VCaP (cell line): ENCODE results near the gene PTPRD.

ENCODE experiments used
- H3K27ac ChIP-seq: fragments of 450-650 bp; 2 replicates; pipeline ENCODE4 v1.5.1; 2017
- CTCF ChIP-seq: fragments of 450-650 bp; conservative IDR thresholded peaks from 2 replicates; pipeline ENCODE4 v1.5.1; 2017; ENCODE audit warnings: mild to moderate bottlenecking, moderate library complexity

The PTPRD gene

GRCh38 chr9:9389904-9390303 is 1222.9 kb downstream of the PTPRD start:
- TF ChIP-seq CTCF: no peak
- H3K27ac ChIP-seq: no peak overlapping the region

- no peak overlapping the region for H3K27ac ChIP-seq
- no peak for TF ChIP-seq CTCF
Observed at GRCh38 chr9:9387511-9388115, 1225.2 kb downstream of the PTPRD start.

DNA sequence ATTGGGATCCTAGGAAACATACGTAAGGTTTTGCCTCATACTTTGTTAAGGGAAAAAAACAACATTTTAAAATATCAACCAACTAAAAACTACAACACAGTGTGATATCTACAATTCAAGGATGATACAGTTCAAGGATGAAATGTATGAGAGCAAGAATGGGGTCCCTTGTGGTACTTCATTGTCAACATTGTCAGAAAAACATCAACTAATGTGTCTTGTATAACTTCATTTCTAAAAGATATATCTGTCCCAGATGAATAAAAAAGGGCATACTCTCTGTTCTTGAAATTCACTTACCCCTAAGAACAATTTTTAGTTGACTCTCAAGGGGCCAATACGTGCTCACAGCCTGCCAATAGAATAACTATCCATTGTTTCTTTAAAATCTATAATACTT is 1250.5 kb downstream of the PTPRD start:
- no peak for TF ChIP-seq CTCF
- no peak overlapping the region for H3K27ac ChIP-seq

DNA sequence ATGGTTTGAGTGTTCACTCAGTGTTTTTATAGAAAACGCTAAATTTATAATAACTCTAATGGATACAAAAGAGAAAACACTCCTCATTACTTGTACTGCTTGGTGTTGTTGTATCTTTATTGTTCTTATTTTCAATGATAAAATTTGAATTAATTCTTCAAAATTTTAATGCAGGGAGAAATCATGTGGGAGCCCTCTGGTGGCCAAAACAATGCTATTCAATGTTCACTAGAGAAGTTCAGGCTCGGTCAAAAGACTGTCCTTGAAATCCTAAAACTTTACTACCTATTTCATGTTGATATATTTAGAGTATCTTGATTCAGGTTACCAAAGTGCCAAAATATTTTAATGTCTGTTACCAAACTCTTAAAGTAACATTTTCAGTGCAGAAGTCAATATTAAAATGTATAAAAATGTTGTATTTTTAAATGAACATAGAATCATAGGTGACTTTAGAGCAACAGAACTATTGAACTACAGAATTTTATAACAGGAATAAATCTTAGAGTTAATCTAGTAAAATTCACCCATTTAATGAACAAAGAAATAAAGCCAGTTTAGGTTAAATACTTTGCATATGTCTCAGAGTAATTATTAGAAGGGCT is 1259.8 kb downstream of the PTPRD start:
- H3K27ac ChIP-seq: no peak overlapping the region
- TF ChIP-seq CTCF: peak; percentile 89

DNA sequence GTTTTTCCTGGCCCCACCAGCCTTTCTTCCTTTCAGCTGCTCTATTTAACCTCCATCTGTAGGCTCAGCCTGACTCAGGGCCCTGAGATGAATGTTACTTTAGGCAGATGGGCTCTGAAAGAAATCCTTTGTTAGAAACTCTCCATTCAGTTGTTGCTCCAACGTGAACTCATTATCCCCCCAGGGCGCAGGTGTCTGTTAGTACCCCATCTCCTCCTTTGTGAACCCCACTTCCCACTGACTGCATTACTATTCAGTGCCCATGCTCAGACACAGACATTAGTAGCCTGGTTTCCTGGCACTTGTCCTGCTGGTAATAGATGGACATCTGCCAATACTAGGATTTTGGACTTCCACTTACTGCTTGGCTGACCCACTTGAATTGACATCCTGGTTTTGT is 1271.6 kb downstream of the PTPRD start:
- TF ChIP-seq CTCF: no peak

DNA sequence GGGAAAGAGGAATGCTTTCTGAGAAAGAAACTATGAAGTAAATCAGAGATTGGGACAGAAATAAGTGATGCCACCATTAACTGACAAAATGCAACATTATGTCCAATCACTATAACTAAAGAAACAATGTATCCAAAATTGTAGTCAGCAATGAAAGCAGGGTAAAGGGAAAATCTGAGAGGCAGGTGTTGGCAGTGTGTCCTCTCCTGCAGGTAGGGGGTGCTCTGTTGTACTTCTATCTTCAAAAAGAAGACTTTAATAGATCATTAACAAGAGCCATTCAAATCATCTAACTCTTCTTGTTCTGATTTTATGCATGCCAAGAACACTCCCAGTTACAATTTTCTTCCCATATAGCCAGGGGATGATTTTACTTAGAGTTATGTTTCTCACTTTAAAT is 1275.7 kb downstream of the PTPRD start:
- H3K27ac ChIP-seq: no peak overlapping the region
- TF ChIP-seq CTCF: no peak

More for the DNA sequence above, 1271.6 kb downstream of the PTPRD start:
- no peak overlapping the region for H3K27ac ChIP-seq

DNA sequence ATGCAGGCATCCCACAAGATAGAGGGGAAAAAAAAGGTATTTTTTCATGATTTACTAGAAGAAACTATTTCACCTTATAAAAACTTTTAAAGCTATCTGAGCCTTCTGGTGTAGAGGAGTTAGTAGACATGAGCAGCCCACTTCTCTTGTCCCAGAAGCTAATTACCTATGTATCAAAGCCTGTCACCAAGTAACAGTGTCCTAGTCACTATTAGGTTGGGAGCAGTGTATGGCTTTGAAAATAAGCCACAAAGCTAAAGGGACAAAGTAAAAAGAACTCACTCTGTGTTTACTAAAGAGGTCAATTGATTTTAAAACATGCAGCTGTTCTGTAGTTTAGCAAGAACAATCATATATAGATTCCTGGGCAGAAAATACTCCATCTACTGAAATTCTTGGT is 1286.1 kb downstream of the PTPRD start:
- no peak overlapping the region for H3K27ac ChIP-seq
- no peak for TF ChIP-seq CTCF
